ENCODE results near the gene VPS13C.

VPS13C gene

DNA sequence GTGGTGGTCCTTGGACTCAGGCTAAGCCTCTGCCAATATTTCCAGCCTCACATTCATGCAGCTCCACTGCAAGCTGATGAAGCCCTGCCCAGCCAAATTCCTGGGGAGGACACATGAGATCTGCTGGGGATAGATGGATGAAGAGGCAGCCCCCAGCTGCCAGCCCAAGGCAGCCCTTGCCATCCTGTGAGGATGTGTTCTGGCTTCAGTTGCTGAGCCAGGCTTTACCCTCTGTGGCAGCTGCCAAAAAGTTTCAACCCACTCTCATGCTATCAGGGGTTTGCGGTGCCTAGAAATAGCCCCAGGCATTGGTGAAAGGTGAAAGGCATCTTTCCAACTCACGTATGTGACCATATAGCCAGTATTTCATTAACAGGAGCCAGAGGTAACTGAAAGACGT lies 44.2 kb upstream of the VPS13C start:
- TF ChIP-seq EP300 (IDR thresholded peaks at IDR 0.05; ENCODE audit: borderline replicate concordance): no peak
- no peak for TF ChIP-seq TAF1 (IDR thresholded peaks at IDR 0.05; ENCODE audit: low read depth)
- no peak for TF ChIP-seq FOXM1 (IDR thresholded peaks at IDR 0.05; ENCODE audit: borderline replicate concordance, low read depth)
- TF ChIP-seq EGR1 (IDR thresholded peaks at IDR 0.05): no peak
- TF ChIP-seq YY1 (IDR thresholded peaks at IDR 0.05; ENCODE audit: low read depth): no peak
- no peak for TF ChIP-seq CREB1 (IDR thresholded peaks at IDR 0.05; ENCODE audit: low read depth)
- TF ChIP-seq CEBPB (IDR thresholded peaks at IDR 0.05): no peak
- no peak for TF ChIP-seq ZBTB7A (IDR thresholded peaks at IDR 0.05; ENCODE audit: low read depth)
- no peak for TF ChIP-seq REST (IDR thresholded peaks at IDR 0.05; ENCODE audit: low read depth)
- no peak for TF ChIP-seq NFIC (IDR thresholded peaks at IDR 0.05)
- no peak for TF ChIP-seq TCF12 (IDR thresholded peaks at IDR 0.05; ENCODE audit: low read depth)
- TF ChIP-seq TEAD4 (IDR thresholded peaks at IDR 0.05): no peak
- TF ChIP-seq USF1 (IDR thresholded peaks at IDR 0.05): no peak
- TF ChIP-seq RAD21 (IDR thresholded peaks at IDR 0.05; ENCODE audit: low read depth): no peak
- no peak for TF ChIP-seq MAX (IDR thresholded peaks at IDR 0.05)

GRCh38 chr15:62103431-62103830 lies 43.2 kb upstream of the VPS13C start:
- TF ChIP-seq EGR1 (IDR thresholded peaks at IDR 0.05) (no peak), CREB1 (IDR thresholded peaks at IDR 0.05; ENCODE audit: low read depth) (no peak), ZBTB7A (IDR thresholded peaks at IDR 0.05; ENCODE audit: low read depth) (no peak), FOXM1 (IDR thresholded peaks at IDR 0.05; ENCODE audit: borderline replicate concordance, low read depth) (no peak), TEAD4 (IDR thresholded peaks at IDR 0.05) (no peak), TCF12 (IDR thresholded peaks at IDR 0.05; ENCODE audit: low read depth) (no peak), NFIC (IDR thresholded peaks at IDR 0.05) (no peak), EP300 (IDR thresholded peaks at IDR 0.05; ENCODE audit: borderline replicate concordance) (no peak), RAD21 (IDR thresholded peaks at IDR 0.05; ENCODE audit: low read depth) (no peak), YY1 (IDR thresholded peaks at IDR 0.05; ENCODE audit: low read depth) (no peak), USF1 (IDR thresholded peaks at IDR 0.05) (no peak)

- TF ChIP-seq TAF1 (IDR thresholded peaks at IDR 0.05; ENCODE audit: low read depth) (no peak), USF1 (IDR thresholded peaks at IDR 0.05) (no peak), YY1 (IDR thresholded peaks at IDR 0.05; ENCODE audit: low read depth) (no peak), MAX (IDR thresholded peaks at IDR 0.05) (no peak), FOXM1 (IDR thresholded peaks at IDR 0.05; ENCODE audit: borderline replicate concordance, low read depth) (no peak), REST (IDR thresholded peaks at IDR 0.05; ENCODE audit: low read depth) (no peak), CREB1 (IDR thresholded peaks at IDR 0.05; ENCODE audit: low read depth) (no peak), TEAD4 (IDR thresholded peaks at IDR 0.05) (no peak)
Measured at GRCh38 chr15:62099094-62099601, 38.9 kb upstream of the VPS13C start.

DNA sequence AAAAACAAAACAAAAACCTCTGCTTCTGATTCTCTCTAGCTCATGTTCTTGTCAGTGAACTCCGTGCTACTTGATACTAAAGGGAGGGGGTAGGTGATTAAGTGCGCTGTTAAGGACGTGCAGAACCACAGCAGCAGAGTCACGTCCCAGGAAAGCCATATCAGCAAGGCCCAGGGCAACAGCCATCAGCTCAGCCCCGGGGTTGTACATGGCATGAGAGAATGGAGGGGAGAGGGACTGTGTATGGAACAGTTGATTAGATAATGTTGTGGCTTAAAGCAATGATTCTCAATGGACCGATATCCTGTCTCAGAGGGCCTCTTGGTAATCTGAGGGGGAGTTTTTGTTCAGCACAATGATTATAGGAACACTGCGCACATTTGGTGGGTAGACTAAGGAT lies 34.1 kb upstream of the VPS13C start:
- TF ChIP-seq USF1 (IDR thresholded peaks at IDR 0.05): no peak
- TF ChIP-seq CREB1 (IDR thresholded peaks at IDR 0.05; ENCODE audit: low read depth): no peak
- TF ChIP-seq TEAD4 (IDR thresholded peaks at IDR 0.05): no peak
- TF ChIP-seq REST (IDR thresholded peaks at IDR 0.05; ENCODE audit: low read depth): no peak
- no peak for TF ChIP-seq EGR1 (IDR thresholded peaks at IDR 0.05)
- TF ChIP-seq ZBTB7A (IDR thresholded peaks at IDR 0.05; ENCODE audit: low read depth): no peak
- TF ChIP-seq NFIC (IDR thresholded peaks at IDR 0.05): no peak
- no peak for TF ChIP-seq MAX (IDR thresholded peaks at IDR 0.05)
- TF ChIP-seq YY1 (IDR thresholded peaks at IDR 0.05; ENCODE audit: low read depth): no peak
